Measurements from ENCODE around the gene CLMP. TPM values are rescaled to one million over a fixed set of nuclear protein-coding genes. Genes with fewer than 3 reads are reported as not detected.

CLMP gene
- polyA plus RNA-seq, 1 donor from 2014 or later: not detected

DNA sequence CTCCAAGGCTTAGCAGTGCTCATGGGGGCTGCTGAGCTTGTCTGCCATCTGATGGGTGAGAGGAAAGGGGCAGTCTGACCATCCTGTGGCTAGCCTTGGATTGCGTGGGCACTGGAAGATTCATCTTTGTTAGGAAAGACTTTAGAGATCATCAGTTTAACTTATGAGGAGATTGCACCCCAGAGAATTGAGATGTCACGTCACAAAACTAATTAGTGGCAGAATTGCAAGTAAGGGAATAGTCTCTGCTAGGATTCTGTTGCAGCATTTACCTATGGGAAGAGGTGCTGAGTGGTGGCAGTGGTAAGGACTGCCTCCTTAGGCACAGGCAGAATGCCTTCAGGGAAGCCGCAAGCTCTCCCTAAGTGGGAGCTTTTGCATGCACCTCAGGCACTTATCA lies 90.4 kb downstream of the CLMP start:
- Histone ChIP-seq H3K9ac (ENCODE audit: low read length) (no peak overlapping the region), H3K9me2 (ENCODE audit: insufficient read depth, low read length) (no peaks in the 10 kb centered on the region), H3K4me2 (ENCODE audit: low read length) (no peak overlapping the region), H3K27me3 (ENCODE audit: insufficient read depth, low read depth, low read length) (no peaks in the 10 kb centered on the region), H3F3A (ENCODE audit: insufficient read depth, low read length, poor library complexity, severe bottlenecking) (no peaks in the 10 kb centered on the region), H3K9me3 (ENCODE audit: low read length) (no peaks in the 10 kb centered on the region), H3K79me2 (replicated peaks; ENCODE audit: insufficient read depth, low read length) (no peaks in the 10 kb centered on the region), H3K36me3 (ENCODE audit: insufficient read depth, low read length) (no peaks in the 10 kb centered on the region), H4K20me1 (ENCODE audit: insufficient read depth) (no peaks in the 10 kb centered on the region), H3K27ac (ENCODE audit: low read length) (no peak overlapping the region), H3K4me3 (ENCODE audit: low read length) (no peak overlapping the region), H2AFZ (ENCODE audit: low read depth, low read length) (no peak overlapping the region)
- TF ChIP-seq RAD21 (conservative IDR thresholded peaks at IDR 0.05) (no peak), EZH2 (IDR thresholded peaks at IDR 0.05; ENCODE audit: borderline replicate concordance, insufficient read depth, low read length, poor library complexity, severe bottlenecking) (no peak), SMC3 (conservative IDR thresholded peaks at IDR 0.05; ENCODE audit: poor library complexity) (no peak), MXI1 (conservative IDR thresholded peaks at IDR 0.05; ENCODE audit: poor library complexity, severe bottlenecking) (no peak), TAF1 (IDR thresholded peaks at IDR 0.05; ENCODE audit: low read depth) (no peak), EP300 (conservative IDR thresholded peaks at IDR 0.05; ENCODE audit: poor library complexity, severe bottlenecking) (no peak), POLR2AphosphoS5 (IDR thresholded peaks at IDR 0.05) (no peak)
- TF ChIP-seq, protein P1, sequence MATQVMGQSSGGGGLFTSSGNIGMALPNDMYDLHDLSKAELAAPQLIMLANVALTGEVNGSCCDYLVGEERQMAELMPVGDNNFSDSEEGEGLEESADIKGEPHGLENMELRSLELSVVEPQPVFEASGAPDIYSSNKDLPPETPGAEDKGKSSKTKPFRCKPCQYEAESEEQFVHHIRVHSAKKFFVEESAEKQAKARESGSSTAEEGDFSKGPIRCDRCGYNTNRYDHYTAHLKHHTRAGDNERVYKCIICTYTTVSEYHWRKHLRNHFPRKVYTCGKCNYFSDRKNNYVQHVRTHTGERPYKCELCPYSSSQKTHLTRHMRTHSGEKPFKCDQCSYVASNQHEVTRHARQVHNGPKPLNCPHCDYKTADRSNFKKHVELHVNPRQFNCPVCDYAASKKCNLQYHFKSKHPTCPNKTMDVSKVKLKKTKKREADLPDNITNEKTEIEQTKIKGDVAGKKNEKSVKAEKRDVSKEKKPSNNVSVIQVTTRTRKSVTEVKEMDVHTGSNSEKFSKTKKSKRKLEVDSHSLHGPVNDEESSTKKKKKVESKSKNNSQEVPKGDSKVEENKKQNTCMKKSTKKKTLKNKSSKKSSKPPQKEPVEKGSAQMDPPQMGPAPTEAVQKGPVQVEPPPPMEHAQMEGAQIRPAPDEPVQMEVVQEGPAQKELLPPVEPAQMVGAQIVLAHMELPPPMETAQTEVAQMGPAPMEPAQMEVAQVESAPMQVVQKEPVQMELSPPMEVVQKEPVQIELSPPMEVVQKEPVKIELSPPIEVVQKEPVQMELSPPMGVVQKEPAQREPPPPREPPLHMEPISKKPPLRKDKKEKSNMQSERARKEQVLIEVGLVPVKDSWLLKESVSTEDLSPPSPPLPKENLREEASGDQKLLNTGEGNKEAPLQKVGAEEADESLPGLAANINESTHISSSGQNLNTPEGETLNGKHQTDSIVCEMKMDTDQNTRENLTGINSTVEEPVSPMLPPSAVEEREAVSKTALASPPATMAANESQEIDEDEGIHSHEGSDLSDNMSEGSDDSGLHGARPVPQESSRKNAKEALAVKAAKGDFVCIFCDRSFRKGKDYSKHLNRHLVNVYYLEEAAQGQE (IDR thresholded peaks at IDR 0.05; ENCODE audit: borderline replicate concordance): no peak
- TF ChIP-seq, protein P2, sequence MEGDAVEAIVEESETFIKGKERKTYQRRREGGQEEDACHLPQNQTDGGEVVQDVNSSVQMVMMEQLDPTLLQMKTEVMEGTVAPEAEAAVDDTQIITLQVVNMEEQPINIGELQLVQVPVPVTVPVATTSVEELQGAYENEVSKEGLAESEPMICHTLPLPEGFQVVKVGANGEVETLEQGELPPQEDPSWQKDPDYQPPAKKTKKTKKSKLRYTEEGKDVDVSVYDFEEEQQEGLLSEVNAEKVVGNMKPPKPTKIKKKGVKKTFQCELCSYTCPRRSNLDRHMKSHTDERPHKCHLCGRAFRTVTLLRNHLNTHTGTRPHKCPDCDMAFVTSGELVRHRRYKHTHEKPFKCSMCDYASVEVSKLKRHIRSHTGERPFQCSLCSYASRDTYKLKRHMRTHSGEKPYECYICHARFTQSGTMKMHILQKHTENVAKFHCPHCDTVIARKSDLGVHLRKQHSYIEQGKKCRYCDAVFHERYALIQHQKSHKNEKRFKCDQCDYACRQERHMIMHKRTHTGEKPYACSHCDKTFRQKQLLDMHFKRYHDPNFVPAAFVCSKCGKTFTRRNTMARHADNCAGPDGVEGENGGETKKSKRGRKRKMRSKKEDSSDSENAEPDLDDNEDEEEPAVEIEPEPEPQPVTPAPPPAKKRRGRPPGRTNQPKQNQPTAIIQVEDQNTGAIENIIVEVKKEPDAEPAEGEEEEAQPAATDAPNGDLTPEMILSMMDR (IDR thresholded peaks at IDR 0.05; ENCODE audit: poor library complexity, severe bottlenecking): no peak

DNA sequence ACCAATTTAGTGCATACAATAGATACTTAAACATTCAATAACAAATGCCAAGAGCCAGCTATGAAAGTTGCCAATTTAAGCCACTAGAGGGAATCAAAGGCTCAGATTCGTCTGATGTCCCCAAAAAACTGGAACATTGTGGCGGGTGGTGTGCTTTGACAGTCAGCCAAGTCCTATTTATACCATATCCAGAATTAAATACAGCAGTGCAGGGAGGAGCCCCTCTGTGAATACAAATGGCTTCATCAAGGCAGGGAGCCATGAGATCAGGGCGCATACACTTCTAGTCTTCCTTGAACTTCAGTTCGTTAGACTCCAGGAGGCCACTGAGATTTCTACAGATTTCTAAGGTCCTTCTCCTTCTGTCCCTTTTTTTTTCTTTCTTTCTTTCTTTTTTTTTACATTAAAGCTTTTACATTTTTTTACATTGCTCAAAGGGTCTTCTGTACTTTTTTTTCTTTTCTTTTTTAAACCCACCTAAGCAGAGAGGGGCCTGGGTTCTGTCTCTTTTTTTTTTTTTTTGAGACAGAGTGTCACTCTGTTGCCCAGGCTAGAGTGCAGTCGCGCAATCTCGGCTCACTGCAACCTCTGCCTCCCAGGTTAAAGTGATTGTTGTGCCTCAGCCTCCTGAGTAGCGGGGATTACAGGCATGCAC lies 91.6 kb downstream of the CLMP start:
- TF ChIP-seq, protein P1 (IDR thresholded peaks at IDR 0.05; ENCODE audit: borderline replicate concordance): no peak
- TF ChIP-seq SMC3 (conservative IDR thresholded peaks at IDR 0.05; ENCODE audit: poor library complexity): peak; percentile 85
- TF ChIP-seq MXI1 (conservative IDR thresholded peaks at IDR 0.05; ENCODE audit: poor library complexity, severe bottlenecking): no peak
- no peak for TF ChIP-seq EZH2 (IDR thresholded peaks at IDR 0.05; ENCODE audit: borderline replicate concordance, insufficient read depth, low read length, poor library complexity, severe bottlenecking)
- no peak for TF ChIP-seq EP300 (conservative IDR thresholded peaks at IDR 0.05; ENCODE audit: poor library complexity, severe bottlenecking)
- peak; percentile 83 for TF ChIP-seq RAD21 (conservative IDR thresholded peaks at IDR 0.05)
- TF ChIP-seq, protein P2 (IDR thresholded peaks at IDR 0.05; ENCODE audit: poor library complexity, severe bottlenecking): peak; percentile 83
- TF ChIP-seq POLR2AphosphoS5 (IDR thresholded peaks at IDR 0.05): no peak
- TF ChIP-seq TAF1 (IDR thresholded peaks at IDR 0.05; ENCODE audit: low read depth): no peak
- no peaks in the 10 kb centered on the region for H3K27me3 ChIP-seq (ENCODE audit: insufficient read depth, low read depth, low read length)
- H3K9ac ChIP-seq (ENCODE audit: low read length): no peak overlapping the region
- H3K4me2 ChIP-seq (ENCODE audit: low read length): no peak overlapping the region
- no peaks in the 10 kb centered on the region for H3K79me2 ChIP-seq (replicated peaks; ENCODE audit: insufficient read depth, low read length)
- H3F3A ChIP-seq (ENCODE audit: insufficient read depth, low read length, poor library complexity, severe bottlenecking): no peaks in the 10 kb centered on the region
- no peaks in the 10 kb centered on the region for H3K36me3 ChIP-seq (ENCODE audit: insufficient read depth, low read length)
- H2AFZ ChIP-seq (ENCODE audit: low read depth, low read length): no peak overlapping the region
- no peak overlapping the region for H3K4me3 ChIP-seq (ENCODE audit: low read length)
- no peaks in the 10 kb centered on the region for H3K9me3 ChIP-seq (ENCODE audit: low read length)
- H3K9me2 ChIP-seq (ENCODE audit: insufficient read depth, low read length): no peaks in the 10 kb centered on the region
- H3K27ac ChIP-seq (ENCODE audit: low read length): no peak overlapping the region
- H4K20me1 ChIP-seq (ENCODE audit: insufficient read depth): no peaks in the 10 kb centered on the region
